ENCODE measurements around the gene TLR7.

DNA sequence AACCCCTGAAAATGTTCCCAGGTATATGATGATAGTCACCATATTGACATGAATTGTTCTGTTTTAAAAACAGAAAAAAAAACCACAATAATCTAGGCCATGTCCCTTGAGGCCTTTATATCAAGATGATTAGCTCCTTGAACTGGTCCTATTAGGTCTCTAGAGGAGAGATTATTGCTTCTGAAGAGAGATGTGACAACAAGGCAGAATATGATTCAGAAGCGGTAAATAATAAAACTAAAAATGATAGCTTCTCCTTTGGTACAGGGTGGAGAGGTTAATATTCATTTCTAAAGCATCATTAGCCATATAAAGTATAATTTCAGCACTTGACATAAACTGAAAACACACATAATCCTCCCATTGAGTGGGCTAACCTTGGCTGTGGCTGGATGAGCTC lies 65.4 kb downstream of the TLR7 start:
- TF ChIP-seq, protein P1, sequence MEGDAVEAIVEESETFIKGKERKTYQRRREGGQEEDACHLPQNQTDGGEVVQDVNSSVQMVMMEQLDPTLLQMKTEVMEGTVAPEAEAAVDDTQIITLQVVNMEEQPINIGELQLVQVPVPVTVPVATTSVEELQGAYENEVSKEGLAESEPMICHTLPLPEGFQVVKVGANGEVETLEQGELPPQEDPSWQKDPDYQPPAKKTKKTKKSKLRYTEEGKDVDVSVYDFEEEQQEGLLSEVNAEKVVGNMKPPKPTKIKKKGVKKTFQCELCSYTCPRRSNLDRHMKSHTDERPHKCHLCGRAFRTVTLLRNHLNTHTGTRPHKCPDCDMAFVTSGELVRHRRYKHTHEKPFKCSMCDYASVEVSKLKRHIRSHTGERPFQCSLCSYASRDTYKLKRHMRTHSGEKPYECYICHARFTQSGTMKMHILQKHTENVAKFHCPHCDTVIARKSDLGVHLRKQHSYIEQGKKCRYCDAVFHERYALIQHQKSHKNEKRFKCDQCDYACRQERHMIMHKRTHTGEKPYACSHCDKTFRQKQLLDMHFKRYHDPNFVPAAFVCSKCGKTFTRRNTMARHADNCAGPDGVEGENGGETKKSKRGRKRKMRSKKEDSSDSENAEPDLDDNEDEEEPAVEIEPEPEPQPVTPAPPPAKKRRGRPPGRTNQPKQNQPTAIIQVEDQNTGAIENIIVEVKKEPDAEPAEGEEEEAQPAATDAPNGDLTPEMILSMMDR (IDR thresholded peaks at IDR 0.05), result no peak
- TF ChIP-seq POLR2A (IDR thresholded peaks at IDR 0.05), result no peak
